HG03097 (cell line): ENCODE measurements around the gene SLC19A1.
"Not testable (repeated sequence)": the region's sequence is repeated elsewhere in the genome, so short reads cannot be mapped to it uniquely, and the experiment has no call there.

Source experiments
- ATAC-seq: cut with Tn5 transposase; IDR thresholded peaks from one replicate; pipeline ENCODE4 v1.9.1; 2021; ENCODE audit not compliant: unreplicated experiment, low FRiP score

Gene SLC19A1

DNA sequence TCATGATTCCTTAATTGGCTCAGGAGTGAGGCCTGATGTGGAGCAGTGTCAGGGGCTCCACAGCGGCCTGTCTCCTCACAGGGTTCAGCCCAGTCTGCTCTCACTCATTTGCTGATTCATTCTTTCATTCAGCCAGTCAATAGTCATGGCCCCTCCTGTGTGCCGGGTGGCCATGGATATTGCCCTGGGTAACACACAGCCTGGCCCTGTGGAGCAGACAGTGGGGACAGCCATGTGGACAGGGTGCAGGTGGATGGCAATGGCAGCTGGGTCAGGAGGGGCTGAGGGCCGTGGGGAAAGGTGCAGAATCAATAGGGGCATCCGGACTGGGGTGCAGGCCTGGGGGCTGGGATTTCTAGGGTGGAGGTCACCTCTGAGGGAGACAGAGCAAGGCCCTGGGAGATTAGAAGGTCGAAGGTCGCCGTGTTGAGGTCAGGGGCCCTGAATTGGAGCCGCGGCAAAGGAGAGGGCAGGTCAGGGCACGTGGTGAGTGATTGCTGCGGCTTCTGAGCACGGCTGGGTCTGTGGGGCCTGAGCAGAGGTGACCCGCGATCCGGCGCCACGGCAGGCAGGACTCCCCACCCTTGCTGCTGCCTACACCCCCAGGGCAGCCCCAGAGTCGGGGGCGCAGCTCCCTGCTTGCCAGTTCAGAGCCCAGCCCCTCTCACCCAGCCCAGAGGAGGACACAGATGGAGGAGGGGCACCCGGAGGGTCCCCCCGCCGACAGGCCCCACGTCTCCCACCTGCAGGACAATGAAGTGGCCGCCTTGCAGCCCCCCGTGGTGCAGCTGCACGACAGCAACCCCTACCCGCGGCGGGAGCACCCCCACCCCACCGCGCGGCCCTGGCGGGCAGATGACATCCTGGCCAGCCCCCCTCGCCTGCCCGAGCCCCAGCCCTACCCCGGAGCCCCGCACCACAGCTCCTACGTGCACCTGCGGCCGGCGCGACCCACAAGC lies 33.4 kb downstream of the SLC19A1 start:
- no peak for ATAC-seq

DNA sequence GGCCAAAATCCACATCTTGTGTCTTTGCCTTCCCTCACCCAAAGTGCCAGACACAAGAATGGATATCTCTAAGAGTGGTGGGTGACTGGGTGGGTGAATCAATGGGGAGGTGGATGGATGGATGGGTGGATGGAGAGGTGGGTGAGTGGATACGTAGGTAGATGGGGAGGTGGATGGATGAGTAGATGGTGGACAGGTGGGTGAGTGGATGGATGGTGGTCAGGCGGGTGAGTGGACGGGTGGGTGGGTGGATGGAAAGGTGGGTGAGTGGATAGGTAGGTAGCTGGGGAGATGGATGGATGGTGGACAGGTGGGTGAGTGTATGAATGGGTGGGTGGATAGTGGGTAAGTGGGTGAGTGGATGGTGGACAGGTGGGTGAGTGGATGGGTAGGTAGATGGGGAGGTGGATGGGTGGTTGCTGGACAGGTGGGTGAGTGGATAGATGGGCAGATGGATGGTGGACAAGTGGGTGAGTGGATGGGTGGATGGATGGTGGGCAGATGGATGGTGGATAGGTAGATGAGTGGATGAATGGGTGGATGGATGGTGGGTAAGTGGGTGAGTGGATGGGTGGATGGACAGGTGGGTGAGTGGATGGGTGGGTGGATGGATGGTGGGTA lies 34.2 kb downstream of the SLC19A1 start:
- ATAC-seq = no peak

DNA sequence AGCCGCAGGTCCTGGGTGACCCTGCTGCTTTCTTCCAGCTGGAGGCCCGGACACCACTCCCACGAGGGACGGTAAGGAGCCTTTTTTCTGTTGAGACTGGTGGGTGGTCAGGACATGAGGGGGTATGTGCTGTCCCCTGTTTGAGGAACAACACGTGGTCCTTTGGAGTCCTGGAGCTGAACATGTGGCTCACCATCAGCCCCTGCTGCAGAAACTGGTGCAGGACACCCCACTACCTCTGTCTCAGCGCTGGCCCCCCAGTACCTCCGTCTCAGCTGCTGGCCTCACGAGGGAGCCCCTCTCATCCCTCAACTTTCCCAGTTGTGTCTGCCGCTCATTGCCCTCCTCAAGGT lies 34.7 kb downstream of the SLC19A1 start:
- no peak for ATAC-seq

DNA sequence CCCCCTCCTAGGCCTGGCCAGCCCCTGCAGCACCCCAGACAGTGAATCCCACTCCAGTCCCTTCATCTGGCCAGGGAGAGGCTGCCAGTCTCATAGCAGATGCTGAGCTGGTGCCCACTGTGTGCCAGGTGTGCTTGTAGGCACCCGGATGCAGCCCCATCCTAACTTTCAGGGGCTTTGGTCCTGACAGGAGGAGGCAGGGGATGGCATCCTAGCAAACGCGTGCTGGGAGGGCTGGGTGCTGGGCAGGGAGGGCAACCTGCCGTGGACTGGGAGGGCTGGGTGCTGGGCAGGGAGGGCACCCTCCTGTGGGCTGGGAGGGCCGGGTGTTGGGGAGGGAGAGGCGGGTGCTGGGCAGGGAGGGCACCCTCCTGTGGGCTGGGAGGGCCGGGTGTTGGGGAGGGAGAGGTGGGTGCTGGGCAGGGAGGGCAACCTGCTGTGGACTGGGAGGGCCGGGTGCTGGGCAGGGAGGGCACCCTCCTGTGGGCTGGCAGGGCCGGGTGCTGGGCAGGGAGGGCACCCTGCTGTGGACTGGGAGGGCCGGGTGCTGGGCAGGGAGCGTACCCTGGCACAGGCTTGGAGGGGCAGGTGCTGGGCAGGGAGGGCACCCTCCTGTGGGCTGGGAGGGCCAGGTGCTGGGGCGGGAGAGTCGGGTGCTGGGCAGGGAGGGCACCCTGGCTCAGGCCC lies 35.3 kb downstream of the SLC19A1 start:
- ATAC-seq = no peak

DNA sequence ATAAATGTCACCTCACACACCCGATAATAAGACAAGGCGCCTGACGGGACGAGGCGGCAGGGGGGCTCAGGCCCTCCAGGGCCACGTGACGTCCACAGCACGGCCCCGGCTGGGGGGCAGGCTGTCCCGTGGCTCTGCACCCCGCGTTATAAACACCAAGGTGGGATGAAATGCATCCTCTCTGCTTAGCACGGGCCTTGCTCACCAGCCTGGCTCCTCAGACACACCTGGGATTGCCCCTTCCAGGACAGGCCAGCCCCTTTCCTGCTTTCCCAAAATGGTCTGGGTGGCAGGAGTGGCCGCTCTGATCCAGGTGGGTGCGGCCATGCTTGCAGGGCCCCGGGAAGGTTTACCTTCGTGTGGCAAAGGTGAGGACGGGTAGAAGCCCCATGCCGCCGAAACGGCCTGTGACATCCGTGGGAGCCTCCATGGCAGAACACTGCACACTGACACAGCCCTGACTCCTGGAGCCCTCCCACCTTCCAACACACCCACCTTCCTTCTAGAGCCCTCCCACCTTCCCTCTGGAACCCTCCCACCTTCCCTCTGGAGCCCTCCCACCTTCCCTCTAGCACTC lies 35.9 kb downstream of the SLC19A1 start:
- no peak for ATAC-seq

DNA sequence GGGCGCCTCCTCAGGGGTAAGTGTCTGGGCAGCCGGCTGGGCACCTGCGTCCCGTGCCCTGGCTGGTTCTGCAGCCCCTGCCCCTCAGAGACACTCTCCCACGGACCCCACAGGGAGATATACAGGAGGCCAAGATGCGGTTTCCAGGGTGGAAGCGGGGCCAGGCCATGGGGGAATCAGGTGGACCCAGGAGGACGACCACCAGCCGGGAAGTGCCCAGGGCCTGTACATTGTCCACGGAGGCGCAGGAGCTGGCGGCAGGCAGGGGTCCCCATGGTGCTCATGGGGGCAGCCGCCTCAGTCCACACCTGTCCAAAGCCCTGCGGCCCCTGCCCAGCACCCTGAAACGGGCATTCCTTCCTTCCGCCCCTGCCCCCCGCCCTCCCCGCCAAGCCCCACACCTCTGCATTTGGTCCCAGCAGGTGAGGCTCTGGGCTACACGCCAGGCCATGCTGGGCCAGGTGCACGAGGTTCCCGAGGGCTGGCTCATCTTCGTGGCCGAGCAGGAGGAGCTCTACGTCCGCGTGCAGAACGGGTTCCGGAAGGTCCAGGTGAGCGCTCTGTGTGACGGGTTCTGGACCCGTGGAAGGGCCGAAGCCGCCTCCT lies 36.7 kb downstream of the SLC19A1 start:
- ATAC-seq = no peak

DNA sequence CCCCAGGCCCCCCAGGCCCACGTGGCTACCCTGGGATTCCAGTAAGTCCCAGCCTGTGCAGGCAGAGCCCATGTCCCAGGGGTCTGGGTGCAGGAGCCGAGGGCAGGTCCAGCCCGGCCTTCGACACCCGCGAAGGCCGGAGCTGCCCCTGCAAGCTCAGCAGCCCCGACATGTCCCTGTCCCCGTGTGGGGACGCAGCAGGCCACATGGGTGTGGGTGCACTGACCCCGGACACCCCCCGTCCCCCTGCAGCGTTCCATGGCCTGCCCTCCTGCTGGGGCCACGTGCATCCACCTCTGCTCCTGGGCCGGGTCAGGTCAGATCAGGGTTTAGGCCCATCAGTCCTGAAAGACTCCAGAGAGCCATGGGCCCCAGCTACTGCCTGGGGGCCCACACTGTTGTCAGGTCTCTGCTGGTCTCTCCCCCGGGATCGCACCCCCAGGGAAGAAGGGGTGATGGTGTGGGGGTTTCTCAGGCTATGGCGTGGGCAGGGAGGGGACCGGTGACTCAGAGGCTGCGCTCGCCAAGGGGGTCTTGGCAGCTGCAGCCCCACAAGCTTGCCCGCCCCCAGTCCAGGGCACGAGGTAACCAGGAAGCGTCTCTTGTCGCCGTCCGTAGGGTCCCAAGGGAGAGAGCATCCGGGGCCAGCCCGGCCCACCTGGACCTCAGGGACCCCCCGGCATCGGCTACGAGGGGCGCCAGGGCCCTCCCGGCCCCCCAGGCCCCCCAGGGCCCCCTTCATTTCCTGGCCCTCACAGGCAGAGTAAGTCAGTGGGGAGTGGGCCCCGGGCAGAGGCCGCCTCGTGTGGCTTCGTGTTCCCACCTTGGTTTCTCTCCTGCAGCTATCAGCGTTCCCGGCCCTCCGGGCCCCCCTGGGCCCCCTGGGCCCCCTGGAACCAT lies 37.5 kb downstream of the SLC19A1 start:
- ATAC-seq = no peak

DNA sequence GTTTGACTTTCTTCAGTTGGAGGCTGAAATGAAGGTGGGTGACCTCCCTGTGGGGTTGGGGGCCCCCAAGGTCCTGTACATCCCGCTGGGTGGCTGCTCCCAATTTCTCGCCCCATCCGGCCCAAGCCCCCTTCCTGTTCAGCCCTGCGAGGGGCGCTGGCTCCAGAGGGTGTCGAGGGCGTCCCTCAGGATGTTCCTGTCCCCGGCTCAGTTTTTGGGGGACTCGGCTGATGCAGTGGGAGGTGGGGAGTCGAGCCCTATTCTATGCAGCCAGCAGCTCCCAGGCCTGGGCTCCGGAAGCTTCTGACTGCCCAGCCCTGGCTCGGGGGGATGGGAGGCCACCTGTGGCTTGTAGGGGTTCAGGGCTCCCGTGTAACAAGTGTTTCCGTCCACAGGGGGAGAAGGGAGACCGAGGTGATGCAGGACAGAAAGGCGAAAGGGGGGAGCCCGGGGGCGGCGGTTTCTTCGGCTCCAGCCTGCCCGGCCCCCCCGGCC lies 38.2 kb downstream of the SLC19A1 start:
- no peak for ATAC-seq

DNA sequence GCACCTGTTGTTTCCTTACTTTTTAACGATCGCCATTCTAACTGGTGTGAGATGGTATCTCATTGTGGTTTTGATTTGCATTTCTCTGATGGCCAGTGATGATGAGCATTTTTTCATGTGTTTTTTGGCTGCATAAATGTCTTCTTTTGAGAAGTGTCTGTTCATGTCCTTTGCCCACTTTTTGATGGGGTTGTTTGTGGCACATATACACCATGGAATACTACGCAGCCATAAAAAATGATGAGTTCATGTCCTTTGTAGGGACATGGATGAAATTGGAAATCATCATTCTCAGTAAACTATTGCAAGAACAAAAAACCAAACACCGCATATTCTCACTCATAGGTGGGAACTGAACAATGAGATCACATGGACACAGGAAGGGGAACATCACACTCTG lies 39.0 kb downstream of the SLC19A1 start:
- ATAC-seq = not testable (repeated sequence)

DNA sequence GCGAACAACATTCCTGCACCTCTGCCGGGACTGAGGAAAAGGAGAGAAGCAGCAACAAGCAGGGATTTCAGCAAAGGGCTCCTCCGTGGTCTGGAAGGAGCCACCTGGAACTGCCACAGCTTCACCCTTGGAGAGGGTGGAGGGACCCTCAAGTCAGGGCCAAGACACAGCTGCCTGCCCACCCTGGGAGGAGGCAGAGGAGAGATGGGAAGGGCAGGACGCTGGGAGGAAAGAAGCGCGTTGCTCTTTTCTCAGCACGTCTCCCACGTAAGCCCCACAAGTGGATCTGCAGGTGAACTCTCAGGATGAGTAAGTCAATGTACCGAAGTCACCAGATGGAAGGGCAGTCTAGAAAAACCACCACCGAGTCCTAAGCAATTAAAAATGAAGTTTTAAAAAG lies 39.6 kb downstream of the SLC19A1 start:
- no peak for ATAC-seq

DNA sequence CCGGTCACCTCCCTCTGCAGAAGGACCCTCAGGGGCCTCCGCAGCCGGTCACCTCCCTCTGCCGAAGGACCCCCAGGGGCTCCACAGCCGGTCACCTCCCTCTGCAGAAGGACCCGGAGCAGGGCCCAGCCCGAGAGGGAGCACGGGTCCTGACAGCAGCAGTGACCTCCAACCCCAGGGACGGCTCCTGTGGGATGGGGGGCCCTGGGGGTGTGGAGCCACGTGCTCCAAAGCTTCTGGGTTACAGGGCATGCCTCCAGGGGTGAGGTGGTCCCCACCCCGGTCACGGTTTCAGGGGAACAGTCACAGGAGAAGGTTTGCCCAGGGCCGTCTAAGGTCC lies 40.3 kb downstream of the SLC19A1 start:
- ATAC-seq = no peak

DNA sequence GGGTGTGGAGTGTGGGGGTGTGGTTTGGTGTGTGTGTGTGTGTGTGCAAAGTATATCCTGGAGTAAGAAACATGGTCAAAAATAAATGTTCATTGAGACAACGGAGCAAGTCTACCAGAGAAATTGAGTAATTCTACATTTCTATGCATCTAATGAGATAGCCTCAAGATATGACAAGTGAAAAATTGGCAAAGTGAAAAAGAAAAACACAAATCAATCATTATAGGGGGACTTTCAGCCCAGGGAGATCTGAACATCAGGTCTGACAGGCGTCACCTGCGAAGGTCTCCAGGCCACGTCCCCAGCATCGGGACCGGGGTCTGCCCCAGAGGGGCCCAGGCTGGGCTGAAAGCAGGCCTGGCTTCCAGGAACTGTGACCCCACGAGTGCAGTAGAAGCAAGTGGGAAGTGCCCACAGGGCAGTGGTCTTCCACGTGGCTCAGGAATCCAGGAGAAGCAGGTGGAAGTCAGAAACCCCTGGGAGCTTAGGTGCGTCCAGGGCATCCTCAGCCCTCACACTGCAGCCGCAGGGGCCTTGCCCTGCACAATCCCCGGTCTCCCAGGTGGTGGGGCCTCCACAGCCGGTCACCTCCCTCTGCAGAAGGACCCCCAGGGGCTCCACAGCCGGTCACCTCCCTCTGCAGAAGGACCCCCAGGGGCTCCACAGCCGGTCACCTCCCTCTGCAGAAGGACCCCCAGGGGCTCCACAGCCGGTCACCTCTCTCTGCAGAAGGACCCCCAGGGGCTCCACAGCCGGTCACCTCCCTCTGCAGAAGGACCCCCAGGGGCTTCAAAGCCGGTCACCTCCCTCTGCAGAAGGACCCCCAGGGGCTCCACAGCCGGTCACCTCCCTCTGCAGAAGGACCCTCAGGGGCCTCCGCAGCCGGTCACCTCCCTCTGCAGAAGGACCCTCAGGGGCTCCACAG lies 40.9 kb downstream of the SLC19A1 start:
- not testable (repeated sequence) for ATAC-seq

DNA sequence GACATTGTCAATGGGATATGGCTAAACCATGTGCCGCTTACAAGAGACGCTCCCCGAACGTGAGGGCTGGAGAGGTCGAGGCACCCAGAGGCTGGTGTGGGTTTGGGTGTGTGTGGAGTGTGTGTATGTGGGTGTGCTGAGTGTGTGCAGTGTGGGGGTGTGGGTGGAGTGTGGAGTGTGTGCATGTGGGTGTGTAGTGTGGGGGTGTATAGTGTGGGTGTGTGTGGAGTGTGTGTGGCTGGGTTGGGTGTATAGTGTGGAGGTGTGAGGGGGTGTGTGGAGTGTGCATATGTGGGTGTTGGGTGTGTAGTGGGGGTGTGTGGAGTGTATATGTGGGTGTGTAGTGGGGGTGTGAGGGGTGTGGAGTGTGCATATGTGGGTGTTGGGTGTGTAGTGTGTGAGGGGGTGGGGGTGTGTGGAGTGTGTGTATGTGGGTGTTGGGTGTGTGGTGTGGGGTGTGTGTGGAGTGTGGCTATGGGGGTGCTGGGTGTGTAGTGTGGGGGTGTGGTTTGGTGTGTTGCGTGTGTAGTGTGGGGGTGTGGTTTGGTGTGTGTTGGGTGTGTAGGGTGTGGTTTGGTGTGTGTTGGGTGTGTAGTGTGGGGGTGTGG lies 42.2 kb downstream of the SLC19A1 start:
- ATAC-seq = no peak

DNA sequence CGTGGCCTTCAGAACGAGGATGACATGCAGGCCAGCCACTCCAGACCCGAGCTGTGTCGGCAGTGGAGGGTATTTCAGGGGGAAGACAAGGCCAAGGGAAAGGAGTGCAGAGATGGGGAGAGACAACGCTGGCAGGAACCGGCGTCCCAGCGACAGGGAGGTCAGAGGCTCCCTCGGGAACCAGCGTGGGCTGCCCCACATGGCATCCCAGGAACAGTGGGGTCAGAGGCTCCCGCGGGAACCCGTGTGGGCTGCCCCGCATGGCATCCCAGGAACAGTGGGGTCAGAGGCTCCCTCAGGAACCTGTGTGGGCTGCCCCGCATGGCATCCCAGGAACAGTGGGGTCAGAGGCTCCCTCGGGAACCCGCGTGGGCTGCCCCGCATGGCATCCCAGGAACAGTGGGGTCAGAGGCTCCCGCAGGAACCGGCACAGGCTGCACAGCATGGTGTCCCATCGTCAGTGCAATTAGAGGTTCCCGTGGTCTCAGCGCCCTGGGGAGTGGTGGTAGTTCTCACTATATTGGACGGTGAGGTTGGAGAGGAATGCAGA lies 43.0 kb downstream of the SLC19A1 start:
- ATAC-seq = no peak

DNA sequence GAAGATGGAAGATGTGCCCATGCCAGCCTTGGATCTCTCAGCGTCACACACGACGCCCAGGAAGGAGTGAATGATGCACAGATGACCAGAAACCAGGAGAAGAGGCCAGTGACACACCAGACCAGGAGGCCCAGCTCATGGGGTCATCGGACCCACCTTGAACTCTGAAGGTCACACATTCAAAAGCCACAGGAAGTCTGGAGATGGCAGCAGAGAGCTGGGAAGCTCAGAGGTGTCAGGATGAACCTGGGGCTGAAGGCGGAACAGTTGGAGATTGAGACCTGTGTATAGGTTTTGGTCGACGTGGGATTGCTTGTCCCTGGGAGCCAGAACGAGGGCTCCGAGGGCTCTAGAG lies 43.6 kb downstream of the SLC19A1 start:
- no peak for ATAC-seq

DNA sequence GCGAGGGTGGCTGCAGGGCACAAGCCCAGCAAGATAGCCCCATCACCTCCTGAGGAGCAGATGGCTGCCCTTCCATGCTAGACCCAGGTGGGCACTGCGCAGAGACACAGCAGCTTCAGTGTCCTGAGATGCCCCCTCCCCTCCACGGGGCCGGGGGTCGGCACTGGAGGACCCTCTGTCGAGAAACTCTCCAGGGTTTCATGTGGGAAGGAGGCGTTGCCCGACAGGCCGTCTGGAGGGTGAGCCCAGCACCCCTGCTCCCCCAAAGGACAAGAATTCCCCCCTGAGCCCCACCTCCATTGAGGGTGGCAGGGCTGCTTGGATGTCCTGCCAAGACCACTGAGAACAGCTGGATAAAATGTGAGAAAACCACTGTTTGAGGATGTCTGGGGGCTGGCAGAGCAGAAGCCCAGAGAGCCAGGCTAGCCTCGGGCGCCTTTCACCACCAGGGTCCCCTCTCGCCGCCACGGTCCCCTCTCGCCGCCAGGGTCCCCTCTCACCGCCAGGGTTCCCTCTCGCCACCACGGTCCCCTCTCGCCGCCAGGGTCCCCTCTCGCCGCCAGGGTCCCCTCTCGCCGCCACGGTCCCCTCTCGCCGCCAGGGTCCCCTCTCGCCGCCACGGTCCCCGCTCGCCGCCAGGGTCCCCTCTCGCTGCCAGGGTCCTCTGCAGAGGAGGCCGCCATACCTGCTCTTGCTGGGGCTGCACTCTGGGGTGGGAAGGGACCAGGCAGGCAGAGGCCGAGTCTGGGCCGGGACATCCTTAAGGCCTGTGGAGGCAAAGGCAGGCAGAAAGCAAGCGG lies 44.2 kb downstream of the SLC19A1 start:
- no peak for ATAC-seq
